SK-N-SH treated with all-trans-retinoic acid at 6 μM for 48 hours (cell line): Measurements from ENCODE around the gene UGT1A9.

Source experiments
- ATAC-seq: fragments of 200-7000 bp; cut with Tn5 transposase; 3 replicates; pipeline ENCODE4 v1.9.1; 2020; ENCODE audit warnings: mild to moderate bottlenecking, moderate library complexity
- ARNTL ChIP-seq: fragments of 450-650 bp; formaldehyde crosslinking; IDR thresholded peaks from 2 replicates; pipeline ENCODE4 v1.5.0; 2020; ENCODE audit warnings: low read depth, mild to moderate bottlenecking, moderate library complexity, borderline replicate concordance
- CSDC2 ChIP-seq: fragments of 250-450 bp; sonication (Bioruptor Pico); IDR thresholded peaks from 2 replicates; pipeline ENCODE4 v1.5.0; 2020; ENCODE audit warnings: mild to moderate bottlenecking, moderate library complexity
- ESRRG ChIP-seq: fragments of 250-450 bp; sonication (Bioruptor Pico); IDR thresholded peaks from 2 replicates; pipeline ENCODE4 v1.6.1; 2021; ENCODE audit warnings: mild to moderate bottlenecking
- GLIS3 ChIP-seq: fragments of 250-450 bp; sonication (Bioruptor Pico); IDR thresholded peaks from 2 replicates; pipeline ENCODE4 v1.5.0; 2020; ENCODE audit warnings: mild to moderate bottlenecking, moderate library complexity
- ISL1 ChIP-seq: fragments of 250-450 bp; sonication (Bioruptor Pico); IDR thresholded peaks from 2 replicates; pipeline ENCODE4 v2.1.2; 2022; ENCODE audit warnings: mild to moderate bottlenecking, moderate library complexity
- OSR1 ChIP-seq: fragments of 250-450 bp; sonication (Bioruptor Pico); IDR thresholded peaks from 2 replicates; pipeline ENCODE4 v1.8.0; 2022; ENCODE audit warnings: moderate library complexity, mild to moderate bottlenecking, inconsistent platforms
- PPARA ChIP-seq: fragments of 250-450 bp; sonication (Bioruptor Pico); IDR thresholded peaks from 2 replicates; pipeline ENCODE4 v1.5.0; 2020; ENCODE audit warnings: mild to moderate bottlenecking, borderline replicate concordance
- RARB ChIP-seq: fragments of 250-450 bp; sonication (Bioruptor Pico); IDR thresholded peaks from 2 replicates; pipeline ENCODE4 v1.8.0; 2021; ENCODE audit warnings: mild to moderate bottlenecking, moderate library complexity
- SNAI2 ChIP-seq: fragments of 250-450 bp; sonication (Bioruptor Pico); IDR thresholded peaks from 2 replicates; pipeline ENCODE4 v1.5.0; 2020; ENCODE audit warnings: mild to moderate bottlenecking, moderate library complexity
- TCF4 ChIP-seq: fragments of 250-450 bp; sonication (Bioruptor Pico); IDR thresholded peaks from 2 replicates; pipeline ENCODE4 v1.8.0; 2021; ENCODE audit warnings: mild to moderate bottlenecking, moderate library complexity, borderline replicate concordance
- TOX ChIP-seq: fragments of 250-450 bp; sonication (Bioruptor Pico); IDR thresholded peaks from 2 replicates; pipeline ENCODE4 v1.8.0; 2021; ENCODE audit warnings: mild to moderate bottlenecking, moderate library complexity, borderline replicate concordance
- ZC3H10 ChIP-seq: fragments of 250-450 bp; sonication (Bioruptor Pico); IDR thresholded peaks from 2 replicates; pipeline ENCODE4 v1.5.1; 2021; ENCODE audit warnings: mild to moderate bottlenecking, moderate library complexity
- ZFP3 ChIP-seq: fragments of 250-450 bp; sonication (Bioruptor Pico); IDR thresholded peaks from 2 replicates; pipeline ENCODE4 v1.5.0; 2020; ENCODE audit warnings: mild to moderate bottlenecking, moderate library complexity
- ZFP30 ChIP-seq: fragments of 450-650 bp; formaldehyde crosslinking; IDR thresholded peaks from 2 replicates; pipeline ENCODE4 v1.5.0; 2022; ENCODE audit warnings: mild to moderate bottlenecking, moderate library complexity
- ZNF565 ChIP-seq: fragments of 450-650 bp; formaldehyde crosslinking; conservative IDR thresholded peaks from 2 replicates; pipeline ENCODE4 v1.5.0; 2020; ENCODE audit warnings: low read depth, mild to moderate bottlenecking, moderate library complexity
- ZNF70 ChIP-seq: fragments of 450-650 bp; formaldehyde crosslinking; IDR thresholded peaks from 2 replicates; pipeline ENCODE4 v1.5.0; 2020; ENCODE audit warnings: mild to moderate bottlenecking, moderate library complexity
- TF ChIP-seq, protein P1 (sequence below): fragments of 250-450 bp; sonication (Bioruptor Pico); IDR thresholded peaks from 2 replicates; pipeline ENCODE4 v1.8.0; 2020; ENCODE audit warnings: mild to moderate bottlenecking, moderate library complexity, borderline replicate concordance
- TF ChIP-seq, protein P2 (sequence below): fragments of 250-450 bp; sonication (Bioruptor Pico); IDR thresholded peaks from 2 replicates; pipeline ENCODE4 v1.5.1; 2020; ENCODE audit warnings: low read depth, mild to moderate bottlenecking, moderate library complexity
- TF ChIP-seq, protein P3 (sequence below): fragments of 250-450 bp; sonication (Bioruptor Pico); IDR thresholded peaks from 2 replicates; pipeline ENCODE4 v1.5.0; 2020; ENCODE audit warnings: mild to moderate bottlenecking, moderate library complexity
- TF ChIP-seq, protein P4 (sequence below): fragments of 250-450 bp; sonication (Bioruptor Pico); IDR thresholded peaks from 2 replicates; pipeline ENCODE4 v1.8.0; 2021; ENCODE audit warnings: low read depth, mild to moderate bottlenecking, moderate library complexity, borderline replicate concordance

Gene UGT1A9

DNA sequence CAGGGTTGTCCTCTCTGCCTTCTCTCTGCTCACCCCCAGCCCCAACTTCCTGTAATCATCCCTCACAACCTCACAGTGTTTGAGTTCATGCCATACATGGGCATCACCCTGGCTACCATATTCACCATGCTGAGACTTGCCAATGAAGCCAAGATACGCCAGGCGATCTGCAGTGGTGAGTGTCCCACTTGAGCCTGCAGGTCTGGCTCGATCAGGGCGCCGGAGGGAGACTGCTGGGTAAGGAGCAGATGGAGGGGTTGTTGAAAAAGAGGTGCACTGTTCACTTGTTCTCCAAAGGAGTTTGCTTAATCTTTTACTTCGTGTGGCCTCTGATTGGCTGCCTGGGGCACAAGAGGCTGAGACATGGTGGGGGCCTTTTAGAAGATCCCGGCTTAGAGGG is 121.0 kb downstream of the UGT1A9 start:
- TF ChIP-seq, protein P1, sequence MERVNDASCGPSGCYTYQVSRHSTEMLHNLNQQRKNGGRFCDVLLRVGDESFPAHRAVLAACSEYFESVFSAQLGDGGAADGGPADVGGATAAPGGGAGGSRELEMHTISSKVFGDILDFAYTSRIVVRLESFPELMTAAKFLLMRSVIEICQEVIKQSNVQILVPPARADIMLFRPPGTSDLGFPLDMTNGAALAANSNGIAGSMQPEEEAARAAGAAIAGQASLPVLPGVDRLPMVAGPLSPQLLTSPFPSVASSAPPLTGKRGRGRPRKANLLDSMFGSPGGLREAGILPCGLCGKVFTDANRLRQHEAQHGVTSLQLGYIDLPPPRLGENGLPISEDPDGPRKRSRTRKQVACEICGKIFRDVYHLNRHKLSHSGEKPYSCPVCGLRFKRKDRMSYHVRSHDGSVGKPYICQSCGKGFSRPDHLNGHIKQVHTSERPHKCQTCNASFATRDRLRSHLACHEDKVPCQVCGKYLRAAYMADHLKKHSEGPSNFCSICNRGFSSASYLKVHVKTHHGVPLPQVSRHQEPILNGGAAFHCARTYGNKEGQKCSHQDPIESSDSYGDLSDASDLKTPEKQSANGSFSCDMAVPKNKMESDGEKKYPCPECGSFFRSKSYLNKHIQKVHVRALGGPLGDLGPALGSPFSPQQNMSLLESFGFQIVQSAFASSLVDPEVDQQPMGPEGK = no peak
- no peak for TF ChIP-seq CSDC2
- TF ChIP-seq GLIS3 (CRISPR knock-in tag) = no peak
- no peak for TF ChIP-seq ZC3H10 (CRISPR knock-in tag)
- no peak for TF ChIP-seq SNAI2 (CRISPR knock-in tag)
- no peak for TF ChIP-seq ZFP3
- no peak for TF ChIP-seq OSR1 (CRISPR knock-in tag)
- no peak for TF ChIP-seq ZNF565 (CRISPR knock-in tag)
- TF ChIP-seq, all 23 proteins: peak for 0
- no peak for ATAC-seq

DNA sequence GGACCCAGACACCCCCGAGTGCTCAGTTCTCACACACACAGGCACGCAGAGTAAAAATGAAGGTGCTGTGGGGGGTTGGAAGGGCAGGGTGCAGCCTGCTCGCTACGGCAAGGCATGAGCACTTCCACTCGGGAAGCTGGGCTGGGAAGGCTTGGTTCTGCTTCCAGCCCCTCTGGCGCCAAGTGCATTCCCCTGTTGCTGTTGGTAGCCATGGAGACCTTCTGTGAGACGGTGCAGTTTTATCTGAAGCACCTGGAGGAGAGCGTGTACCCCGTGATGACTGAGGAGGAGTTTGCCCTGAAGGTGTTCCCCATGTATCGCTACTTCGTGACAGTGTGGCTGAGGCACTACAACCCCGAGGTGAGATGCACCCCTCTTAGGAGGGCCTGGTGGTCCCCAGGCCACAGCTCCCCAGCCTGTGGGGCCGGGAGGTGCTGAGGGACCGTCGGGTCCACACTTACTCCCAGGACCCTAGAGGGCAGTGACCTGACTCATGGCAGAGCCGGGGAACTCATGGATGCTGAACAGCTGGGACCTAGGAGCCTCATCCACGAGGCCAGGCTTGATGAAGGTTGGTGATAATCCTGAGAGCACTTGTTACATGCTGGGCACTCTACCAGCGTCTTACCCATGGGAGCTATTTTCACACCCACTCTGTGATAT is 121.9 kb downstream of the UGT1A9 start:
- ATAC-seq = no peak
- TF ChIP-seq TOX (CRISPR knock-in tag) = no peak
- no peak for TF ChIP-seq ARNTL (CRISPR knock-in tag)
- TF ChIP-seq ZNF565 (CRISPR knock-in tag) = no peak
- no peak for TF ChIP-seq SNAI2 (CRISPR knock-in tag)
- no peak for TF ChIP-seq PPARA (CRISPR knock-in tag)
- TF ChIP-seq OSR1 (CRISPR knock-in tag) = no peak
- TF ChIP-seq, protein P2, sequence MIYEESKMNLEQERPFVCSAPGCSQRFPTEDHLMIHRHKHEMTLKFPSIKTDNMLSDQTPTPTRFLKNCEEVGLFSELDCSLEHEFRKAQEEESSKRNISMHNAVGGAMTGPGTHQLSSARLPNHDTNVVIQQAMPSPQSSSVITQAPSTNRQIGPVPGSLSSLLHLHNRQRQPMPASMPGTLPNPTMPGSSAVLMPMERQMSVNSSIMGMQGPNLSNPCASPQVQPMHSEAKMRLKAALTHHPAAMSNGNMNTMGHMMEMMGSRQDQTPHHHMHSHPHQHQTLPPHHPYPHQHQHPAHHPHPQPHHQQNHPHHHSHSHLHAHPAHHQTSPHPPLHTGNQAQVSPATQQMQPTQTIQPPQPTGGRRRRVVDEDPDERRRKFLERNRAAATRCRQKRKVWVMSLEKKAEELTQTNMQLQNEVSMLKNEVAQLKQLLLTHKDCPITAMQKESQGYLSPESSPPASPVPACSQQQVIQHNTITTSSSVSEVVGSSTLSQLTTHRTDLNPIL = no peak
- TF ChIP-seq ZFP30 (CRISPR knock-in tag) = no peak
- TF ChIP-seq CSDC2 = no peak
- TF ChIP-seq ZFP3 = no peak

DNA sequence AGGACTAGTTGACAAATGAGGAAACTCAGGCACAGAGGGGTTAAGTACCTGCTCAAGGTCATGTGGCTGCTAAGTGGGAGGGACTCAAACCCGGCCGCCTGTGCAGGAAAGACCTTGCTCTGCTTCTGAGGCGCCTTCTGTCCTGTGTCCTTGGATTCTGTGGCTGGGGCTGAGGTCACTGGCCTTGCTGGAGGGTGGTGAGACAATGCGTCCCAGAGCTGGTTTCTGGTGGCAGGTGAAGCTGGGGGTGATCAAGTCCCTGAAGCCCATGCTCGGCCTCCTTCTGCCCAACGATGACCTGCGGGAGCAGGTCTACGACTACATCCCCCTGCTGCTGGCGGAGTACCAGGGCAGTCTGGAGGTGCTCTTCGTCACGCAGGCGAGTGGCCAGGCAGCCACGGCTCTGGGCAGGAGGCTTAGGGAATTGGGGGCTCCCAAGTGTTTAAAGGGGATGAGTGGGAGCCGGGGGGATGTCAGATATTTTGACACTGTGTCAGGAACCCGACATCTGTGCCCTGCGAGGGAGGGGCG is 122.5 kb downstream of the UGT1A9 start:
- no peak for TF ChIP-seq ZNF565 (CRISPR knock-in tag)
- TF ChIP-seq, all 23 proteins: peak for 0
- ATAC-seq = no peak

DNA sequence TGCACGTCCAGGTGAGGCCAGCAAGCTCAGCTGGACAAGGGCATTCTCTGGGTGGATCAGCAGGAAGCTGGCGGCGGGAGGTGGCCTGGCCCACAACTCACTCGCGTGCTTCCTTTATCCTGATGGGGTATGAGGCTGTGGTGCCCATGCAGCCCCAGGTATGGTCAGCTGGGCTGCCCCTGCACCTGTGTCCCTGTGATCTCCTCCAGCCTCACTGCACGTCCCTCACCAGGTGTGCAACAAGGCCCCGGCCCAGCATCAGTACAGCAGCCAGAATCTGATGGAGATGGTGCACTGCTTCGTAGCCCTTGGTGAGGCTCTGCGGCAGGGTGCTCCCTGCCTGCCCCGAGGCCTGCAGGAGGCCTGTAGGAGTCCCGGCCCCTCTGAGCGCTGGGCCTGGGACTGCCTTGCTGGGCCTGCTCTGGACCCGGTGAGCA is 124.1 kb downstream of the UGT1A9 start:
- TF ChIP-seq ESRRG (CRISPR knock-in tag) = no peak
- TF ChIP-seq, protein P2 = no peak
- no peak for TF ChIP-seq ZNF70 (CRISPR knock-in tag)
- no peak for TF ChIP-seq ZC3H10 (CRISPR knock-in tag)
- TF ChIP-seq TCF4 = no peak
- no peak for TF ChIP-seq TOX (CRISPR knock-in tag)
- TF ChIP-seq, protein P3, sequence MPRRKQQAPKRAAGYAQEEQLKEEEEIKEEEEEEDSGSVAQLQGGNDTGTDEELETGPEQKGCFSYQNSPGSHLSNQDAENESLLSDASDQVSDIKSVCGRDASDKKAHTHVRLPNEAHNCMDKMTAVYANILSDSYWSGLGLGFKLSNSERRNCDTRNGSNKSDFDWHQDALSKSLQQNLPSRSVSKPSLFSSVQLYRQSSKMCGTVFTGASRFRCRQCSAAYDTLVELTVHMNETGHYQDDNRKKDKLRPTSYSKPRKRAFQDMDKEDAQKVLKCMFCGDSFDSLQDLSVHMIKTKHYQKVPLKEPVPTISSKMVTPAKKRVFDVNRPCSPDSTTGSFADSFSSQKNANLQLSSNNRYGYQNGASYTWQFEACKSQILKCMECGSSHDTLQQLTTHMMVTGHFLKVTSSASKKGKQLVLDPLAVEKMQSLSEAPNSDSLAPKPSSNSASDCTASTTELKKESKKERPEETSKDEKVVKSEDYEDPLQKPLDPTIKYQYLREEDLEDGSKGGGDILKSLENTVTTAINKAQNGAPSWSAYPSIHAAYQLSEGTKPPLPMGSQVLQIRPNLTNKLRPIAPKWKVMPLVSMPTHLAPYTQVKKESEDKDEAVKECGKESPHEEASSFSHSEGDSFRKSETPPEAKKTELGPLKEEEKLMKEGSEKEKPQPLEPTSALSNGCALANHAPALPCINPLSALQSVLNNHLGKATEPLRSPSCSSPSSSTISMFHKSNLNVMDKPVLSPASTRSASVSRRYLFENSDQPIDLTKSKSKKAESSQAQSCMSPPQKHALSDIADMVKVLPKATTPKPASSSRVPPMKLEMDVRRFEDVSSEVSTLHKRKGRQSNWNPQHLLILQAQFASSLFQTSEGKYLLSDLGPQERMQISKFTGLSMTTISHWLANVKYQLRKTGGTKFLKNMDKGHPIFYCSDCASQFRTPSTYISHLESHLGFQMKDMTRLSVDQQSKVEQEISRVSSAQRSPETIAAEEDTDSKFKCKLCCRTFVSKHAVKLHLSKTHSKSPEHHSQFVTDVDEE (CRISPR knock-in tag) = no peak
- TF ChIP-seq OSR1 (CRISPR knock-in tag) = no peak
- TF ChIP-seq GLIS3 (CRISPR knock-in tag) = no peak
- TF ChIP-seq ISL1 (CRISPR knock-in tag) = no peak
- TF ChIP-seq, protein P1 = no peak
- no peak for TF ChIP-seq SNAI2 (CRISPR knock-in tag)
- TF ChIP-seq ARNTL (CRISPR knock-in tag) = no peak
- TF ChIP-seq, protein P4, sequence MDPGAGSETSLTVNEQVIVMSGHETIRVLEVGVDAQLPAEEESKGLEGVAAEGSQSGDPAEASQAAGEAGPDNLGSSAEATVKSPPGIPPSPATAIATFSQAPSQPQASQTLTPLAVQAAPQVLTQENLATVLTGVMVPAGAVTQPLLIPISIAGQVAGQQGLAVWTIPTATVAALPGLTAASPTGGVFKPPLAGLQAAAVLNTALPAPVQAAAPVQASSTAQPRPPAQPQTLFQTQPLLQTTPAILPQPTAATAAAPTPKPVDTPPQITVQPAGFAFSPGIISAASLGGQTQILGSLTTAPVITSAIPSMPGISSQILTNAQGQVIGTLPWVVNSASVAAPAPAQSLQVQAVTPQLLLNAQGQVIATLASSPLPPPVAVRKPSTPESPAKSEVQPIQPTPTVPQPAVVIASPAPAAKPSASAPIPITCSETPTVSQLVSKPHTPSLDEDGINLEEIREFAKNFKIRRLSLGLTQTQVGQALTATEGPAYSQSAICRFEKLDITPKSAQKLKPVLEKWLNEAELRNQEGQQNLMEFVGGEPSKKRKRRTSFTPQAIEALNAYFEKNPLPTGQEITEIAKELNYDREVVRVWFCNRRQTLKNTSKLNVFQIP (CRISPR knock-in tag) = no peak
- no peak for TF ChIP-seq RARB (CRISPR knock-in tag)
- ATAC-seq = no peak
